ENCODE measurements around the gene DHX29.

DHX29 gene

GRCh38 chr5:55307383-55308253, at the start of gene DHX29, which contains the start of gene MTREX:
Gene DHX29, minus strand, starts transcription at chr5:55307694. Its CDS starts 121 bp downstream, at chr5:55307573.
Gene MTREX, plus strand, starts transcription at chr5:55307989. Its CDS starts 25 bp downstream, at chr5:55308014.
- peaks cover 1 to 3% of the 10 kb centered on the region in 2 experiments; a peak in 2 of 3 replicates for H3K36me3 ChIP-seq (ENCODE audit: control insufficient read depth in 2 of 2, insufficient read depth in 1 of 2, low read length in 2 of 2)
- ChIA-PET POLR2A (interaction anchor here (0.6 to 3.1 kb wide), 13 partner anchors 10 to 443 kb away, joined by 3 to 38 read pairs (median 4); partner anchors contain the start of genes CCNO, GPX8, MCIDAS and PLPP1), CTCF (interaction anchor here (0.6 to 2.5 kb wide), 4 partner anchors 17 to 928 kb away, joined by 3 to 10 read pairs (median 4); partner anchors contain the start of gene CDC20B)
- peak within 1 kb of the TSS; percentile 92 for H3K27ac ChIP-seq (ENCODE audit: extremely low read depth, low read depth, low read length)
- no peaks in the 10 kb centered on the region for H3K9me3 ChIP-seq (ENCODE audit: control insufficient read depth, insufficient read depth, low read depth, low read length)
- H3K4me1 ChIP-seq (ENCODE audit: control insufficient read depth, insufficient read depth, low read length): peaks cover 3% of the 10 kb centered on the region; the same call in 1 of the 2 replicates
- peak within 1 kb of the TSS; percentile 78 for H3K4me3 ChIP-seq (ENCODE audit: low read depth, low read length)
- TF ChIP-seq ZNF664 (tag by site-specific recombination; IDR thresholded peaks at IDR 0.05) (no peak), KLF17 (tag by site-specific recombination; IDR thresholded peaks at IDR 0.05) (peak; percentile 17; the same call in 1 of the 2 replicates), WT1 (tag by site-specific recombination; IDR thresholded peaks at IDR 0.05) (0 out of 2 replicates have a peak, but pooled peaks have one; percentile 12), ZNF837 (tag by site-specific recombination; IDR thresholded peaks at IDR 0.05) (no peak), ZNF157 (tag by site-specific recombination; IDR thresholded peaks at IDR 0.05) (no peak), ZNF214 (tag by site-specific recombination; IDR thresholded peaks at IDR 0.05; ENCODE audit: borderline replicate concordance) (no peak), GLI4 (tag by site-specific recombination; IDR thresholded peaks at IDR 0.05) (no peak), ATF2 (tag by site-specific recombination; IDR thresholded peaks at IDR 0.05; ENCODE audit: low read depth) (peak; percentile 74), ZNF629 (tag by site-specific recombination; IDR thresholded peaks at IDR 0.05) (peak; percentile 93), ZNF701 (tag by site-specific recombination; IDR thresholded peaks at IDR 0.05) (no peak), ZNF221 (tag by site-specific recombination; IDR thresholded peaks at IDR 0.05; ENCODE audit: borderline replicate concordance) (no peak), ZFHX2 (tag by site-specific recombination; conservative IDR thresholded peaks at IDR 0.05) (peak; percentile 54; the same call in 1 of the 2 replicates), ZNF510 (tag by site-specific recombination; IDR thresholded peaks at IDR 0.05; ENCODE audit: insufficient replicate concordance) (no peak), KLF9 (tag by site-specific recombination; IDR thresholded peaks at IDR 0.05; ENCODE audit: low read depth) (no peak), KLF10 (tag by site-specific recombination; IDR thresholded peaks at IDR 0.05) (no peak), KLF7 (tag by site-specific recombination; IDR thresholded peaks at IDR 0.05; ENCODE audit: borderline replicate concordance) (0 out of 2 replicates have a peak, but pooled peaks have one; percentile 13), REPIN1 (tag by site-specific recombination; IDR thresholded peaks at IDR 0.05; ENCODE audit: low read depth) (no peak), ZBTB6 (tag by site-specific recombination; IDR thresholded peaks at IDR 0.05) (no peak), ZNF501 (tag by site-specific recombination; IDR thresholded peaks at IDR 0.05) (peak; percentile 79), ZNF768 (tag by site-specific recombination; IDR thresholded peaks at IDR 0.05) (no peak), ZNF114 (tag by site-specific recombination; IDR thresholded peaks at IDR 0.05) (no peak), ZNF645 (tag by site-specific recombination; IDR thresholded peaks at IDR 0.05) (no peak), ZNF692 (tag by site-specific recombination; IDR thresholded peaks at IDR 0.05) (peak; percentile 64; the same call in 1 of the 2 replicates), BCL11B (tag by site-specific recombination; IDR thresholded peaks at IDR 0.05; ENCODE audit: low read depth) (no peak), ZNF561 (tag by site-specific recombination; IDR thresholded peaks at IDR 0.05; ENCODE audit: borderline replicate concordance) (0 out of 2 replicates have a peak, but pooled peaks have one; percentile 56), ZNF121 (tag by site-specific recombination; IDR thresholded peaks at IDR 0.05) (no peak), ZNF48 (tag by site-specific recombination; IDR thresholded peaks at IDR 0.05) (no peak), SP7 (tag by site-specific recombination; IDR thresholded peaks at IDR 0.05) (peak; percentile 64; the same call in 1 of the 2 replicates), ZNF354C (tag by site-specific recombination; IDR thresholded peaks at IDR 0.05; ENCODE audit: borderline replicate concordance, low read depth) (no peak), HOXA7 (CRISPR knock-in tag; IDR thresholded peaks at IDR 0.05; ENCODE audit: borderline replicate concordance) (no peak), ZNF433 (tag by site-specific recombination; IDR thresholded peaks at IDR 0.05; ENCODE audit: low read depth) (no peak), ZNF24 (tag by site-specific recombination; IDR thresholded peaks at IDR 0.05) (peak; percentile 63; the same call in 1 of the 2 replicates)

Measured in HEK293 (cell line).